Skeletal muscle tissue (tissue), 4 donors: ENCODE results near the gene PDGFB. TPM values are rescaled to one million over a fixed set of nuclear protein-coding genes. Genes with fewer than 3 reads are reported as not detected.

ENCODE experiments used
- H3K27ac ChIP-seq: one replicate; pipeline ENCODE4 v1.7.0; 2013; ENCODE audit warnings: mild to moderate bottlenecking, low read depth, low read length, inconsistent platforms
- H3K27me3 ChIP-seq, 3 donors: one replicate each; pipeline ENCODE4 v1.7.0; 2013; ENCODE audit warnings: low read length in 3 of 3; ENCODE audit not compliant: control insufficient read depth in 3 of 3, insufficient read depth in 3 of 3
- H3K36me3 ChIP-seq, 3 donors: one replicate each; pipeline ENCODE4 v1.7.0; 2013; ENCODE audit warnings: low read length in 3 of 3; ENCODE audit not compliant: control insufficient read depth in 3 of 3, insufficient read depth in 3 of 3
- H3K4me1 ChIP-seq, 3 donors: one replicate each; pipeline ENCODE4 v1.7.0; 2013; ENCODE audit warnings: low read length in 3 of 3, mild to moderate bottlenecking in 3 of 3; ENCODE audit not compliant: control insufficient read depth in 3 of 3, insufficient read depth in 3 of 3
- H3K4me3 ChIP-seq, 3 donors: one replicate each; pipeline ENCODE4 v1.7.0; 2013; ENCODE audit warnings: low read length in 3 of 3
- H3K9ac ChIP-seq, 3 donors: one replicate each; pipeline ENCODE4 v1.7.0; 2013; ENCODE audit warnings: low read length in 3 of 3, mild to moderate bottlenecking in 3 of 3, moderate library complexity in 2 of 3, low read depth in 1 of 3
- H3K9me3 ChIP-seq, 3 donors: one replicate each; pipeline ENCODE4 v1.7.0; 2013; ENCODE audit warnings: low read length in 3 of 3; ENCODE audit not compliant: control insufficient read depth in 3 of 3
- total RNA-seq: library from RNA; depleted of rRNA; stranded (reverse); fragments of >200 nt; gene quantifications from one replicate; pipeline ENCODE4 v1.2.3, GENCODE V29; 2014
- donor health status: Osteomylitis.

PDGFB gene
- total RNA-seq, 1 donor from 2014 or later = 8.9 TPM

DNA sequence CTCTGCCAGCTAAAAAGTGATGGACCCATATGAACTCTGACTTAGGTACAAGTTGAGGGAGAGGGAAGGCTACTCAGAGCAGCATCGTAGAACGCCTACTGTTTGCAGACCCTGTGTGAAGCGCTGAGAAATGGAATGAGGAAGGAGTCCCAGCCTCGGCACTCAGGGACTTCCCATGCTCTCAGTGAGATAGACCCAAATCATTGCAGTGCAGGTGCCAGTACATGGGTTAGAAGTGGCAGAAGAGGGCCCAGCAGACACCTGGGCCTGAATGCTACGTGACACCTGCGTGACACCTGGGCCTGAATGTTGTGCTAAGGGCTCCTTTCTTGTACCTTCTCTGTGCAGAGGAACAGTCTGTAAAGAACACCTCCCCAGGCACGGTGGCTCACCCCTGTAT lies 2.6 kb upstream of the PDGFB start:
- Histone ChIP-seq H3K9ac (peak overlapping the region in 2 of 3 donors; percentile 42 to 43), H3K36me3 (no peaks in the 10 kb centered on the region), H3K4me3 (peak overlapping the region in 1 of 3 donors; percentile 56), H3K4me1 (peaks cover 29 to 71% (median 53%) of the 10 kb centered on the region in 3 donors), H3K9me3 (no peaks in the 10 kb centered on the region), H3K27ac (peak overlapping the region; percentile 46), H3K27me3 (peaks cover 0 to 2% (median 0%) of the 10 kb centered on the region in 3 donors)

DNA sequence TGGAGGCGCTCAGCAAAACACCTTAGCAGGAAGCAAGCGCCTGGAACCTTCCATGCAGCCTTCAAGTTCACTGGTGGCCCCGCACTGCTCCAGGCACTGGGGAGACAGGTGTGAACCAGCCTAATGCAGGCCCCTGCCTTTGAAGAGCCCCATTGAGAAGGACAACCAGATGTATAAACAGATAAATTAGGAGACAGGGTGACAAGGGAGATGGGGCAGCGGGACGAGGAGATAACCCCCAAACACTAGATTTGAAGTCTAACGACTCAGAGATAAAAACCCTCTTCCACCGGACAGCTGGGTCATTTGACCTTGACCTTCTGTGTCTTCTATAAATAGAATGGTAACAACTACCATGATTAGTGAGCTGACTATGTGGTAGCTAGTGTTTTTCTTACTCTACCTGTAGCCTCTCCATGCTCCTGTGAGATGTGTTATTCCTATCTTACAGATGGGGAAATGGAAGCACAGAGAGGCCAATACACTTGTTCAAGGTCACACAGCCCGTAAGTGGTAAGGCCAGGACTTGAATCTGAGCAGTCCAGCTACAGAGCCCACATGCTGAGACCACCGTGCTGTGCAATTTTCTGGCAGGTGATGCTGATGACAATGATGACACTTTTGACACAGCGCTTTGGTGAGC lies 2.0 kb upstream of the PDGFB start:
- Histone ChIP-seq H3K27me3 (no peaks in the 10 kb centered on the region), H3K27ac (peak overlapping the region; percentile 46), H3K4me3 (peak overlapping the region in 1 of 3 donors; percentile 56), H3K4me1 (peaks cover 27 to 68% (median 48%) of the 10 kb centered on the region in 3 donors), H3K9ac (peak overlapping the region in 2 of 3 donors; percentile 7 to 47), H3K9me3 (no peaks in the 10 kb centered on the region), H3K36me3 (no peaks in the 10 kb centered on the region)

DNA sequence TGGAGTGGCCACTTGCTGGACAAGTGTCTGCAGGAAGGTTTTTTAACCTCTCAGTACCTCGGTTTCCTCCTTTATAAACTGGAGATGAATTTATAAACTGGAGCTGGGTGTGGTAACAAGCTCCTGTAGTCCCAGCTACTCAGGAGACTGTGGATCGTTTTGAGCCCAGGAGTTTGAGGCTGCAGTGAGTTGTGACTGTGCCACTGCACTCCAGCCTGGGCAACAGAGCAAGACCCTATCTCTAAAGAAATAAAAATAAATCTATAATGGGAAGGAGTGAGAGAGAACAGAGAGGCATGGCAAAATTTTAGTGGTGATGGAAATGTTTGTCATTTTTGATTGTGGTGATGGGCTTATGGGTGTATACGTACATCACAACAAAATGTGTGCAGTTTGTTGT lies 1.4 kb upstream of the PDGFB start:
- no peaks in the 10 kb centered on the region for H3K9me3 ChIP-seq
- no peak overlapping the region for H3K4me3 ChIP-seq
- H3K27me3 ChIP-seq = no peaks in the 10 kb centered on the region
- H3K9ac ChIP-seq = peak overlapping the region in 1 of 3 donors; percentile 93
- H3K4me1 ChIP-seq = peaks cover 27 to 68% (median 50%) of the 10 kb centered on the region in 3 donors
- peak overlapping the region; percentile 46 for H3K27ac ChIP-seq
- H3K36me3 ChIP-seq = no peaks in the 10 kb centered on the region

DNA sequence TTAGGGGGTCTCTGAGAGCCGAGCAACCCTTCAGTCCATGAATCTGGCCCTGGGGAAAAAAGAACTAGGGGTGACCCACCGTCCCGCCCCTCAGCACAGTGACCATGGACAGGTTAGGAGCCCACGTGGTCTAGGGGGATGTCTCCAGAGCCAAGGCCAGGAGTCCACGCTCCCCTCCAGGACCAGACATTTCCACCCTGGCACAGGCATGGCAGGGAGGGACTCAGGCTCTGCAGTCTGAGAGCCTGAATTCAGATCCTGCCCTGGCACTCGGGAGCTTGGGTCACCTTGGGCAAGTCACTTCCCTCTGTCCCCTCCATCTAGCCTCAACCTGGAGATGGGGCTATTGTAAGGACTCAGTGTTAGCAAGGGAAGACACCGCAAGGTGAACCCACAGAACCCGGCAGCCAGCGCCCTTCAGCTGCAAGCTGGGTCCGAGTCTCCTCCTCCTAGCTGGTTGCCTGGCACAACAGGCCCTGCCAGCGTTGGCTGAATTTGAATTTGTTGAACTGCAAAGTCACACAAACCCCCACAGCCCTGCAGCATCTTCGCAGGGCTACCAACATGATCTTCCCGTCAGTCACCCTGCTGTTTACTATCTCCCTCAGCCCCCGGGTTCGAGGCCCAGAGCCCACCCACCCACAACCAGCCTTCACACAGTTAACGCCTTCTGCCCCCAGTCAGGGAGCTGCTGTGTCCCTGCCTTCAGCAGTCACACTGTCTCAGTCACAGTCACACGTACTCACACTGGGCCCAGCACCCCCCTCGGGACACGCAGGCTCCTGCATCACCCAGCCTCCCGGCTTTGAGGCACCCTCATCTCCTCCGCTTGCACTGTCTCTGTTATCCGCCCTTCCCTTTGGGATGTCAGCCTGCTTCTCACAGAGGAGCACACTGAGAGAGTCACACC lies 603 bp upstream of the PDGFB start:
- H3K9ac ChIP-seq = peak overlapping the region in 2 of 3 donors; percentile 20 to 93
- H3K27ac ChIP-seq = peak overlapping the region; percentile 54
- peak overlapping the region in 2 of 3 donors; percentile 38 to 83 for H3K4me3 ChIP-seq
- H3K4me1 ChIP-seq = peaks cover 35 to 72% (median 57%) of the 10 kb centered on the region in 3 donors
- peaks cover 0 to 2% (median 0%) of the 10 kb centered on the region in 3 donors for H3K36me3 ChIP-seq
- no peaks in the 10 kb centered on the region for H3K9me3 ChIP-seq
- no peaks in the 10 kb centered on the region for H3K27me3 ChIP-seq

DNA sequence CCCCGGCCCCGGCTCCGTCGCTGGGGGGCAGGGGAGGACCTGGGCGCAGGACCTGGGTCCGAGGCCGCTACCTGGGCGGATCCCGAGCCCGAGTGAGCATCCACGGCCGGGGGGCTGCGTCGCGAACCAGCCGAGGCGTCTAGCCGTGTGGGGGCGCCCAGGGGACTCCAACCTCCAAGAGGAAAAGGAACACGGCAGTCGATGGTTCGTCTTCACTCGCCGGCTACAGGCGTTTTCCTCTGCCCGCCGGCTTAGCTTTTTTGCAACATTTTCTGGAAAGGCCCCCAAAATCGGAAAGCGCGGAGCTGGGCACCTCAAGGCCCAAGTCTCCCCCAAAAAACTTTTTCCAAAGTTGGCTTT lies 666 bp downstream of the PDGFB start:
- H3K9ac ChIP-seq = peak overlapping the region; percentile 64 to 93 (median 80)
- H3K27me3 ChIP-seq = no peaks in the 10 kb centered on the region
- no peak overlapping the region for H3K27ac ChIP-seq
- peak overlapping the region; percentile 75 to 83 (median 79) for H3K4me3 ChIP-seq
- peaks cover 0 to 2% (median 0%) of the 10 kb centered on the region in 3 donors for H3K36me3 ChIP-seq
- H3K4me1 ChIP-seq = peaks cover 46 to 76% (median 65%) of the 10 kb centered on the region in 3 donors
- H3K9me3 ChIP-seq = no peaks in the 10 kb centered on the region

DNA sequence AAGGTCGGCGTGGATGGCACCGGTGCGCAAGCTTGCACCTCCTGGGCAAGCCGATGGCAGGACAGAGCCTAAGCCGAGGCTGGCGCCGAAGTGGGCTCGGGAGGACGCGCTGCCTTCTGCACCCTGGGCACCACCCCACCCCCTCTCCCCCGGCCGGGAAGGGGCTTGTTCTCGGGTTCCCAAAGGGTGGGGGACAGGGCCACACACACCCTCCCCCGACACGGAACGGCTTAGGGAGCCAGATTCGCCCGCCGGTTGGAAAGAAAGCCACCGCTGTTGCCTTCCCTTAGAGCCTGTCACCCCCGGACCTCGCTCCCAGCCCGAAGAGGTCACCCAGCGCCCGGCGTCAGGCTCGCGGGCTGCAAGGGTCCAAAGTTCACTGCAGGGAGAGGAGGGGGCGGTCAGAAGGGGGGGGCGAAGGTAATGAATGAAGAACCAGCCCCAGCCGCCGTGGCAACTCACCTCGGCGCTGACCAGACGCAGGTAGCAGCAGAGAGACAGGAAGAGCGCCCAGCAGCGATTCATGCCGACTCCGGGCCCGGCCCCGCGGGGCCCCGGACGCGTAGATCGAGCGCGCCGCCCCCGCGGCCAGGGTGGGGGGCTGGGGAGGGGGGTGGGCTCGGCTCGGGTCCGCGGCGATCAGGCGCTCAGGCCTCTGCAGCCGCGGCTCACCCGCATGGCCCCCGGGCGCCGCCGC lies 1.2 kb downstream of the PDGFB start:
- H3K9ac ChIP-seq = peak overlapping the region; percentile 81 to 93 (median 88)
- peaks cover 0 to 2% (median 0%) of the 10 kb centered on the region in 3 donors for H3K36me3 ChIP-seq
- H3K27me3 ChIP-seq = no peaks in the 10 kb centered on the region
- H3K4me3 ChIP-seq = peak overlapping the region; percentile 73 to 83 (median 79)
- H3K4me1 ChIP-seq = peaks cover 52 to 77% (median 68%) of the 10 kb centered on the region in 3 donors
- no peaks in the 10 kb centered on the region for H3K9me3 ChIP-seq
- H3K27ac ChIP-seq = peak overlapping the region; percentile 71

DNA sequence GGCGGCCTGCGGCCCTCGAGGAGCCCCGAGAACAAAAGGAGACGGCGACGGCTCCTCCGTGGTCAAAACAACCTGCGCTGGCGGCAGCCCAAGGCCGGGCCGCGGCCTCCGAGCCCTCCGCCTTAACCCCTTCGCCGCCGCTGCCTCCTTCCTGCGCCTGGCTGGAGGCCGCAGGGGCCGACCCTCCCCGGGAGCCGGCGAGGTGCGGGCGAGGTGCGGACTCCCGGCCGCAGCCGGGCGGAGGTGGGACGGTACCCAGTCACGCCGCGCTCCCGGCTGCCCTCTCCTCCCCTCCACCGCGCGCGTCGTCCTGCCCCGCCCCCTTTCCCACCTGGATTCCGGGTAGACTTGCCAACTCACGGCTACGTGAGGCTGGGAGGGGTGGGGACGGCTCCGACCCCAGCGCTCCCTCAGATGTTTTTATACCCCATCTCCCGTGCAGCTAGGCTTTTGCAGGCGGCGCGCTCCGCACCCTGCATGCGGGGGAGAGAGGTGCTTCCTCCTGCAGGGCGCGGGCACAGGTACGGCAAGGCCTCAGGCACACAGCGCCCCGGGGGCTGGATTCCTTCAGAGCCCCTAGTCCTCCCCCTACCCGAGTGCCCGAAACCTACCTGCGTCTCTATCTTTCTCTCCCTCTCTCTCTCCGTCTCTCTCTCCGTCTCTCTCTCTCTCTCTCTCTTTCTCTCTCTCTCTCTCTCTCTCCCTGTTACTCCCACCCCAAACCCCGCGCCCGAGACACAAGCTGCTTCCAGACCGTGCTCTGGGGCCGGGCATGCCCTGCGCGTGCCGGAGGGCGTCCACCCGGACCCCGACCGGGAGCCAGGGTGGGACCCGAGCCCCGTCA lies 2.0 kb downstream of the PDGFB start:
- Histone ChIP-seq H3K27me3 (no peaks in the 10 kb centered on the region), H3K27ac (peak overlapping the region; percentile 71), H3K4me1 (peaks cover 58 to 80% (median 71%) of the 10 kb centered on the region in 3 donors), H3K9me3 (no peaks in the 10 kb centered on the region), H3K9ac (peak overlapping the region; percentile 81 to 93 (median 88)), H3K36me3 (peaks cover 0 to 2% (median 0%) of the 10 kb centered on the region in 3 donors), H3K4me3 (peak overlapping the region; percentile 73 to 83 (median 79))

DNA sequence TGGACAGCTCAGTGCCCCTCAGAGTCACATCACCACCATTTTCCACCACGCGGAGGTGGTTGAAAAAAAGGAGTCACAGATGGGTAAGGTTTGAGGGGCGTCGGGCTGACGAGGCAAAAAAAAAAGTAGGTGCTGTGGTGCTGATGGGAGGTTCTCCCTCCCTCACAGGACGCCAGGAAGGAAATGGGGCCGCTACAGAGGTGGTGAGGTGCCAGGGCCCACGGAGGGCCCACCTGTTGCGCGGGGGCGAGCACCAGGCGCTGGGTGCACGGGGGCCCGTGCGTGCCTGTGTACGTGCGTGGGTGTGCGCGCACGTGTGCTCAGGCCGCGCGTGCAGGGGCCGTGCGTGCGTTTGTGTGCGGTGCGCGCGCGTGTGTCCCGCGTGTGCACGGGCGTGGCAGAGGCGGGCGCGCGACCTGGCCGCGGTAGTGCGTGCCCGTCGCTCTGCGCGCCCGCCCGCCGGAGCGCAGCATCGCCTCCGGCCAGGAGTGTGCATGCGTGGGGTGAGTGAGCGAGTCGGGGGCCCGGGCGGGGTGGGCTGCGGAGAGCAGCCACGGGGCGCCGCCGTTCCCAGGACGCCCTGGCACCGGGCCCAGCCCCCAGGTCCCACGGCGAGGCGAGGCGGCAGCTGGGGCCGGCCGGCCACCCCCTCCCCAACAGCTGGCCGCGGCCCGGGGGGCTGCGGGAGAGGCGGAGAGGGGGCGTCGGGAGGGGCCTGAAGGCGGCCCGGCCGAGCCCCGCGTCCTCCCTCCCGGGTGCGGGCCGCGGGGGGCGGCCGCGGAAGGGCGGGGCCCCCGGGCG lies 2.8 kb downstream of the PDGFB start:
- no peaks in the 10 kb centered on the region for H3K27me3 ChIP-seq
- H3K9ac ChIP-seq = peak overlapping the region in 2 of 3 donors; percentile 81 to 93

More for the DNA sequence above, 2.8 kb downstream of the PDGFB start:
- Histone ChIP-seq H3K9me3 (no peaks in the 10 kb centered on the region), H3K36me3 (peaks cover 0 to 2% (median 0%) of the 10 kb centered on the region in 3 donors), H3K27ac (peak overlapping the region; percentile 97), H3K4me3 (peak overlapping the region; percentile 60 to 74 (median 69)), H3K4me1 (peaks cover 60 to 82% (median 74%) of the 10 kb centered on the region in 3 donors)
